Globus pallidus (tissue), 1 donor: ENCODE measurements around the gene SLC6A17.

Experiments used
- DNase-seq: peaks from one replicate; pipeline ENCODE4 v3.0.0-alpha.2; 2015; ENCODE audit warnings: low spot score

Gene SLC6A17

GRCh38 chr1:110223127-110223526 is 72.8 kb downstream of the SLC6A17 start:
- DNase-seq, result no peak

DNA sequence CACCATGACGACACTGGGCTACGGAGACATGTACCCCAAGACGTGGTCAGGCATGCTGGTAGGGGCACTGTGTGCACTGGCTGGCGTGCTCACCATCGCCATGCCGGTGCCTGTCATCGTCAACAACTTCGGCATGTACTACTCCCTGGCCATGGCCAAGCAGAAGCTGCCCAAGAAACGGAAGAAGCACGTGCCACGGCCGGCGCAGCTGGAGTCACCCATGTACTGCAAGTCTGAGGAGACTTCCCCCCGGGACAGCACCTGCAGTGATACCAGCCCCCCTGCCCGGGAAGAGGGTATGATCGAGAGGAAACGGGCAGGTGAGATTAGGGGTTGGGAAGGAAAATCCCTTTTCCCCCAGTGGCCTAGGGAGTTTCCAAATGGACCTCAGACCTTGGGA is 73.3 kb downstream of the SLC6A17 start:
- no peak for DNase-seq

DNA sequence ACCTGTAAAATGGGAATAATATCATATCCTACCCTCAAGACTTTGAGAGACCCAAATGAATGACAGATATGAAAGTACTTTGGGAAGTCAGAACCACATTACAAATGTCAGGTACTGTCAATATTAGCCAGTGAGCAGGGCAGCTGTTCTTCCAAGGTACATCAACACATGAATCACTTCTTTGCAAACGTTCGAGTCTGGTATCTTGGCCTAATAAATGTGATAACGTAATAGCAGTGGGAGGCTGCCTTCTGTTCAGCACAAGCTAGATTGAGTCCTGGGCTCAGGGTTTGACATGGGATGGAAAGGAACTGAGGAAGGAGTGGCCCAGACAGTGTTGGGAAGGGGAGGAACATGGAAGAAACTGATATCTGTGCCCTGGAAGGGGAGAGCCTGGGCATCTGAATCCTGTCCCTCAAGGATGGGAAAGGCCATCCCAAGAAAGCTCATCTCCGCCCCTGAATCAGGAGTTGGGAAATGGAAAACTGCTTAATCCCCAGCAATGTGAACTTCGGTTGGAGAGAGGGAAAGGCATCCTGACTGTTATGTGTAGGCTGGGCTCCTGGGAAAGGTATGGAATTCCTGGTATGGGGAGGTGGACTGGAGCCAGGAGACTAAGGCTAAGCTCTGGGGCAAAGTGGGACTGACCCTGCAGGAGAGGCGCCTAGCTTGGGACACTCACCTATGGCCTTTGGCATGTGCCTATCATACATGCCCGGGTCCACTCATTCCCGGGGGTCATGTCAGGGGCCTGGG is 74.1 kb downstream of the SLC6A17 start:
- no peak for DNase-seq

- no peak for DNase-seq
Observed at GRCh38 chr1:110225212-110225611, 74.9 kb downstream of the SLC6A17 start.

- no peak for DNase-seq
Observed at GRCh38 chr1:110225756-110226404, 75.6 kb downstream of the SLC6A17 start.

DNA sequence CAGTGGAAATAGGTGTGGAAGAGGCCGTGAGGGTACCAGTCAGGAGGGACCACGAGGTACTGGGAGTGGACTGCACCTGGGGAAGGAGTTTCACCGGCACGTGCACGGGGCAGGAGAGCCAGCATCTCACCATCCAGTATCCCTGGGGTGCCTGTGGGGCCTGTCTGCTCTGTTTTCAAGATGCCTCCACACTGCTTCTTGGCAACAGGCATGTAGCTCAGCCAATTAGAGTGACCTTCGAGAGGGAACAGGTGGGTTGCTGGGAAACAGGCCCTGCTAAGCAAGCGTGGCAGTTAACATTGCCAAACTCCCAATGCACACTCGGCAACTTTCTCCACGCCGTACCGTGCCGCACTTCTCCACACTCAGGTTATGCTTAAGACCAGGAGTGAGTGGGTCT is 77.5 kb downstream of the SLC6A17 start:
- no peak for DNase-seq

DNA sequence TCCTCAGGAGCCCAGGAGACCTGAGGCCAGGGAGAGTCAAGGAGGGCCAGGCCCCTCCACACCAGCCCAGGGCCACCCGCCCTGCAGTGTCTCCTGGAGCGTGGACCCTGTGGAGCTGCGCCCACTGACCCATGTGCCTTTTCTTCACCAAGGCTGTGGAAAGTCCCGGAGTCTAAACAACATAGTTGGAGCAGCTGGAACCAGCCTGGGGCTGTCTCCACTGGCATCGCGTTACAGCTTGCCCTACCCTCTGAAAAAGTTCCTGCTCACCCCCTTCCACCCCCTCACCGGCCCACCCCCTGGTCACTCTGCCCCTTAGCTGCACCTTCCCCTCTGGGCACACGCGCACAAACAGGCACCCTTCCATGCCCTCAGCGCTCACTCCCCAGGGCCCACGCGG is 78.1 kb downstream of the SLC6A17 start:
- DNase-seq, result no peak

GRCh38 chr1:110228869-110229268 is 78.6 kb downstream of the SLC6A17 start:
- no peak for DNase-seq

DNA sequence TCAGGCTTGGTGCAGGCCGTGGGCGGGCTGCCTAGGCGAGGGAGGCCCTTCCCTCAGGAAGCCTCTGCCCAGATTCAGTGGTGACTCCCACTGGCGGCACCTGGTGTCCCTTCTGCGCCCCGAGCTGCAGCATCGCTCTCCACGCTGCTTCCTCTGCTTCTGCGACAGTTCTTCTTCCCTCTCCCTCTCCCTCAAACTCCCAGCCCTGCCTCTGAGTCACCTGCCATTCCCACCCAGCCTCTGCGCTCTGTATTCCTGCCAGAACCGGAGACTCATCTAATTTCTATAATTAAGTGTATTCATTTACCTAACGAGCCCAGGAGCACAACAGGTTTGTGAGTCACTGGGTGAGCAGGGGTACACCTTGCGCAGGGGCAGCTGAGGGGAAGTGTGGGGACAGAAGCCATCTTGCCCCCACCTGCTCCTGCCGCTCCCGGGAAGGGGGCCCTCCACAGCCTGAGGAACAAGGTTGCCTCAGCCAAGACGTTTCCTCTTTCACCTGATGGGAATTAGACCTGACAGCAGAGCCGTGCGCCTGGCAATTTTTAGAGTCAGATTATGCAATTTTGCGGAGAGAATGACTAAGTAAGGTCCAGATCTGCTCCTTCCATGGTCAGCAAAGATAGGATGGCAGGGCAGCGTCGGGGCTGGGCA is 79.2 kb downstream of the SLC6A17 start:
- no peak for DNase-seq

GRCh38 chr1:110230381-110231199 is 80.3 kb downstream of the SLC6A17 start:
- no peak for DNase-seq

DNA sequence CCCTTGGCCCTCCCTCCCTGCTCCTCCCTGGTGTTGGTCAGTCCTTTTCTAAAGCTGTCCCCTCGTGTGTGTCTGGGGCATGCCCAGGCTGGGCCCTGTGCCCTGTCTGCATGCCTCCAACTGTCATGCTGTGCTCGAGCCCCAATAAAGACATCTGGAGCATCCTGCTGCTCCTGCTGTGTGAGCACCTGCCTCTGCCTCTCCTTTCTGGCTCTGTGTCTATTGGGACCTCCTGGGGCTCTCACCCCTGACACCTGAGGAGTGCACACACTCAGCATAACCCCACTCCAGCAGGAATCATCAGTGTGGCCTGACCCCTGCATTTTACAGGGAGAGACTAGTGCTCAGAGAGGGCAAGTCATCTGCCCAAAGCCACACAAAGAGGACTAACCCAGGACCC is 83.6 kb downstream of the SLC6A17 start:
- DNase-seq, result no peak

DNA sequence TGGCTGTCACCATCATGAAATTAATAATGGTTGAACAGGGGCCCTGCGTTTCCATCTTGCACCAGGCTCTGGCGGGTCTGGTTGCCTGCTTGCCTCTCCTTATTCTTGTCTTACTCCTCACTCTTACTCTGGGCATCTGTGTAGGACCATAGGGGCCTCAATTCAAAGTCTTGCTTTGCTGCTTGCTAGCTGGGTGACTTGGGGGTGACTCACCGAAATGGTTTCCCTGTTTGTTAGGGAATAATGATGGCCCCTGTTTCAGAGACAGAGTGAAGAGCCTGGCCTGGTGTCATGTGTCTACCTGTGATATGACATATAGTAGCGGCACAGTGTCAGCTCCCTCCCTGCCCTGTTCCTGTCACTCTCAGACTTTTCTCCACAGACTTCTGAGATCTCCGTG is 84.4 kb downstream of the SLC6A17 start:
- DNase-seq, result no peak

- DNase-seq, result no peak
Observed at GRCh38 chr1:110235181-110235833, 85.0 kb downstream of the SLC6A17 start.

GRCh38 chr1:110235834-110236682 is 85.8 kb downstream of the SLC6A17 start:
- no peak for DNase-seq

GRCh38 chr1:110237386-110238152 is 87.3 kb downstream of the SLC6A17 start:
- DNase-seq, result no peak

DNA sequence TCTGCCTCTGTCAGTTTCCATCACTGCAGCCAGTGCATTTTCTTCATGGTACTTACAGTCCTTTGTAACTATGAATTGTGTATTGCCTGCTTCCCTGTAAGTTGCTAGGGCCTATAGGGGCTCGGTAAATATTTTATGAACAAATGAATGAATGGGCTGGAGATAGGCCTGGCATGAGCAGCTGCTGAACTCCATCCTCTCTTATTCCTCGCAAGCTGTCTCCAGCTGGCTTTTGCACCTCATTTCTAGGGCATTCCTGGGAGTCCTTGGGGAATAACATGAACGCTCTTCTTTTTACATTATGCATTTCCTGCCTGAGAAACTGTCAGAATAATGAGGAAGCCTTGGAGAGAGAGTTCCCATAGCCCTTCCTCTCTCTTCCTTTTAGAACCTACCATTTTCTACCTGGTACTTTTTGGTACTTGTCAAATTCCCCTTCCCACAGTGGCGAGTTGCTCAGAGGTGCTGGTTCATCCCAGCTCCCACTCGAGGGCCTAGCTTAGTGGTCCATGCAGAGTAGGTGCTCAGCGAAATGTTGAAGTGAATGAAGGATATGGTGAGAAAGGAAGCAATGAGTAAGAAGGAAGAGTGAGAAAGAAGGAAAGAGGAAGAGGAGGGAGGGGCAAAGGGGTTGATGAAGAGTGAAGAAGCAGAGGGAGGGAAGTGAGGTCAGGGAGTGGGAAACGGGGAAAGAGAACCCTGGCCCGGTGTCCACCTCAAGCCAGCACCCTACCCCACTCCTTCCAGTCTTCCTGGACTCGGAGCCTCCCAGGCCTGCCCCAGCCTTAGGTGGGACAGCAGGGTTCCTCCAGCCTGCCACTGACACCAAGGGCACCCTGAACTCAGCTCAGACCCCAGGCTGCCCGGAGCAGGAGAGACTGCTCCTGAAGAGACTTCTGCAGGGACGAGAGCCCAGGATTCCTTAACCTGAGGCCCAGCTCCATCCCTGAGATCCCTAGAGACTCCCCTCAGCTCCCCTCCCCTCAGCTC is 89.4 kb downstream of the SLC6A17 start:
- DNase-seq, result no peak

DNA sequence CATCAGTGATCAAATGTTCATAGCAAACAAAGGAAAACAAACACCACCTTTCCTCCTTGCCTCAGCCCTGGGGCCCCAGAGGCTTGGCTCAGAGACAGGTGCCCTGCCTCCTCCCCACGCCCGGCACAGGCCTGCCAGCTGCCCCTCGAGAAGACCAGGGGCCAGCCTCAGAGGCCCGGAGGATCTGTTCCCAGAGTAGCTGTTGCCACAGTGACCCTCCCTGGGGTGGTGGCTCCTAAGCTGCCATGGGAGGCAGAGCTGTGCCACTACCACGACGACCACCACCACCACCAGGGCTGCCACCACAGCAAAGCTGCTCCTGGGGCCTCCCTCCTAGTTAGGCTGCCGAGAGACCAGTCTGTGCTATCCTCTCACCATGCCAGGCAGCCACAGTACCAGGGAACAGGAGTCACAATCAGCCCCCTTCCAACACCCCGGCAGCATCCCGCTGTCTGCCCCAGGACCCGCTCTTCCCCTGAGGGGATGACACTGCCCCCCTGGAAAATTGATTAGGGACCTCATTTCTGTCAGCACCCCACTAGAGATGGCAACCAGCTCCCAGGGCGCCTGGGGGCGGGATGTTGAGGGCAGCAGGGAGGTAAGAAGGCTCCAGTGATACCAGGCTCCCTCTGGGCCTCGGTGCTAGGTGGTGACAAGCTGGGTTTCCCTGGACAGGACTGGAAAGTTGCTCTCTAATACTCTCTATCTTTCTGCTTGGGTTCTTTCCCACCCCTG is 90.3 kb downstream of the SLC6A17 start:
- DNase-seq, result no peak

GRCh38 chr1:110241516-110241915 is 91.2 kb downstream of the SLC6A17 start:
- no peak for DNase-seq
